Endodermal cell (in vitro differentiated cells): ENCODE measurements around the gene SLC25A47. TPM values are rescaled to one million over a fixed set of nuclear protein-coding genes. Genes with fewer than 3 reads are reported as not detected.

Experiments
- DNase-seq: peaks from one replicate; pipeline ENCODE4 v3.0.0-alpha.2; 2017
- H3K27ac ChIP-seq: 2 replicates; pipeline ENCODE4 v1.5.1; 2013; ENCODE audit warnings: mild to moderate bottlenecking, low read depth, low read length, moderate library complexity
- H3K27me3 ChIP-seq: 2 replicates; pipeline ENCODE4 v1.6.1; 2013; ENCODE audit warnings: mild to moderate bottlenecking, low read length, moderate library complexity; ENCODE audit not compliant: insufficient read depth, control insufficient read depth, poor library complexity, severe bottlenecking
- H3K36me3 ChIP-seq: 2 replicates; pipeline ENCODE4 v1.7.0; 2013; ENCODE audit warnings: mild to moderate bottlenecking, low read length, moderate library complexity; ENCODE audit not compliant: control insufficient read depth, insufficient read depth
- H3K4me1 ChIP-seq: one replicate; pipeline ENCODE4 v1.7.0; 2013; ENCODE audit warnings: low read length; ENCODE audit not compliant: control insufficient read depth, insufficient read depth
- H3K4me3 ChIP-seq: 2 replicates; pipeline ENCODE4 v1.5.1; 2013; ENCODE audit warnings: mild to moderate bottlenecking, low read length, moderate library complexity
- H3K9ac ChIP-seq: 2 replicates; pipeline ENCODE4 v1.6.1; 2013; ENCODE audit warnings: mild to moderate bottlenecking, low read length, moderate library complexity; ENCODE audit not compliant: poor library complexity, severe bottlenecking; ENCODE audit errors: extremely low read depth
- H3K9me3 ChIP-seq: 2 replicates; pipeline ENCODE4 v1.6.1; 2013; ENCODE audit warnings: mild to moderate bottlenecking, low read length, moderate library complexity; ENCODE audit not compliant: control insufficient read depth
- H3K27ac Mint-ChIP-seq: 2 replicates; pipeline ENCODE4 v1.8.0; 2020; ENCODE audit warnings: mixed read lengths
- H3K27me3 Mint-ChIP-seq: 2 replicates; pipeline ENCODE4 v1.8.0; 2021; ENCODE audit warnings: mild to moderate bottlenecking, mixed read lengths; ENCODE audit not compliant: insufficient read depth
- H3K36me3 Mint-ChIP-seq: 2 replicates; pipeline ENCODE4 v1.8.0; 2020; ENCODE audit warnings: low read depth, mixed read lengths
- H3K4me1 Mint-ChIP-seq: 2 replicates; pipeline ENCODE4 v1.8.0; 2020; ENCODE audit warnings: mixed read lengths
- H3K4me3 Mint-ChIP-seq: 2 replicates; pipeline ENCODE4 v1.8.0; 2020; ENCODE audit warnings: mild to moderate bottlenecking, moderate library complexity, mixed read lengths
- H3K9me3 Mint-ChIP-seq: 2 replicates; pipeline ENCODE4 v1.8.0; 2020; ENCODE audit warnings: mild to moderate bottlenecking, mixed read lengths
- CTCF ChIP-seq: fragments of 200-600 bp; sonication (generic); conservative IDR thresholded peaks from 2 replicates; pipeline ENCODE4 v1.5.0; 2021; ENCODE audit warnings: antibody characterized with exemption, mild to moderate bottlenecking
- WGBS, 2 experiments: methylation state at CpG; one replicate each; pipeline versions ENCODE4 v1.1.5 to v1.1.7; 2013; ENCODE audit warnings: missing lambda C conversion rate in 2 of 2, mixed read lengths in 1 of 2; ENCODE audit not compliant: insufficient coverage in 1 of 2, insufficient read length in 1 of 2; 5-methylcytosine and 5-hydroxymethylcytosine counted together
- total RNA-seq, 2 donors: library from RNA; stranded (reverse); fragmentation: NEBNext Ultra II Directional in 1 of 2; extraction: Animal tissue kit (Norgen Biotek cat#: 25700) in 1 of 2; gene quantifications; 2 replicates in 1 of 2; 3 replicates in 1 of 2; pipeline ENCODE4 v1.2.1, GENCODE V29; 2021

SLC25A47 gene
- total RNA-seq, 2 donors from 2014 or later: not detected

DNA sequence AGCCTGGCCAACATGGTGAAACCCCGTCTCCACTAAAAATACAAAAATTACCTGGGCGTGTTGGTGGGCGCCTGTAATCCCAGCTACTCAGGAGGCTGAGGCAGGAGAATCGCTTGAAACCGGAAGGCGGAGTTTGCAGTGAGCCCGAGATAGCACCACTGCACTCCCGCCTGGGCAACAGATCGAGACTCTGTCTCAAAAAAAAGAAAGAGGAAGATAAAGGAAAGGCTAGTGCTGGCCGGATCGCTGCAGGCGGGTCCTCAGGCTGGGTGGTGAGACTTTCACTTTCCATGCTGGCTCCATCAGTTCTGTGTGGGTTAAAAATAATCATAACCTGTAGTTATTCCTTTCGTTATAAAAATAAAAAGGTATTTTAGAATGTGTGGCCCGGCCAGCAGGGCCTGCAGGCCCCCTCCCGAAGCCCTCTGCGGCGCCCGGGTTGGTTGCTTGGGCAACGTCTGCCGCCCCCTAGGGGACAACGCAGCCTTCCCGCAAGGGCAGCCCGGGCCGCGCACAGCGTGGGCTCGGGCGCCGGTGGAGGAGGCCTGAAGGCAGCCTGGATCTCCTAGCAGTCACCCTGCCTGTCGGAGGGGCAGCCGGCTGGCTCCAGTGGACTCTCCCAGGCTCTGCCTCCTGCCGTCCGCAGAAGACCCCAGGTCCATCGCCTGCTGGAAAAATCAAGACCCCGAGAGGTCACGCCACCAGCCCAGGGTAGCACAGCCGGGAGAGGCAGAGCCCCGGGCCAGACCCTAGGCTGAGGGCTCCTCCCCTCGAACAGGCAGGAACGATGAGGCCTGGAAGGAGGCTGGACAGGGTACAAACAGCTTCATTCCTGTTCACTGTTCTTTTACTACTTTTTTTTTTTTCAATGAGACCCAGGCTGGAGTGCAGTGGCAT is 5.0 kb upstream of the SLC25A47 start:
- no peak overlapping the region for H3K4me3 Mint-ChIP-seq
- H3K4me1 ChIP-seq: peaks cover under 1% of the 10 kb centered on the region
- H3K36me3 Mint-ChIP-seq: no peaks in the 10 kb centered on the region
- H3K9me3 Mint-ChIP-seq: no peaks in the 10 kb centered on the region
- H3K9ac ChIP-seq: no peak overlapping the region
- H3K36me3 ChIP-seq: no peaks in the 10 kb centered on the region
- peak; percentile 96 for TF ChIP-seq CTCF
- H3K27me3 Mint-ChIP-seq: no peaks in the 10 kb centered on the region
- peaks cover 4% of the 10 kb centered on the region for H3K4me1 Mint-ChIP-seq
- DNase-seq: peak; percentile 91
- no peak overlapping the region for H3K27ac Mint-ChIP-seq
- no peak overlapping the region for H3K4me3 ChIP-seq
- WGBS, 2 experiments: 62 to 75% methylated on average over 16 to 40 of the region's 40 CpGs
- no peaks in the 10 kb centered on the region for H3K9me3 ChIP-seq
- no peaks in the 10 kb centered on the region for H3K27me3 ChIP-seq
- H3K27ac ChIP-seq: no peak overlapping the region

DNA sequence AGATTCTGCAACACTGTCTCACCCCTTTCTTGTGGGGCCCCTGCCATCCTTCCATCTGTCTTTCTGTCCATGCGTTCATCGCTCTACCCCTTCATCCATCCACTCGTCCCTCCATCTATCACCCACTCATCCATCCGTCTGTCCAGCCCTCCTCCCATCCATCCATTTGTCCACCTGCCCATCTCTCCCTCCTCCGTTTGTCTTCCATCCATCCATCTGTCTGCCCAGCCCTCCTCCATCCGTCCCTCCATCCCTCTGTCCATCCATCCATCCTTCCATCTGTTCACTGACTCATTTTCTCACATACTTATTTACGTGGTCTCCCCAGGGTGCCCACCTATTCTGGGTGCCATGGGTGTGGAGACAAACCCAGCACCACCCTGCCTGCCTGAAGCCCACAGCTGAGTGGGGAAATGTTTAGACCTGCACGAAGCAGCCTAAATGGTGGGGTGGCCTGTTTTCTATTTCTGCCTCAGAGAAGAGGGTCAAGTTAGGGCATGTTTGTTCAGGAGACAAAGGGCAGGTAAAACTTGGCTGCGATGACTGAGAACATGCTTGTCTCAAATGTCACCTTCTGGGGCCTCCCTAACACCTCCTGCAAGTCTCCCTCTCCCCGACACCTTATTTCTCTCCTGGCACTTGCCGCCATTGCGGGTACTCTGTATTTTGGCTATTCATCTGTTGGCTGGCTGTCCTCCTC is 2.8 kb upstream of the SLC25A47 start:
- no peaks in the 10 kb centered on the region for H3K4me1 ChIP-seq
- no peak for TF ChIP-seq CTCF
- no peaks in the 10 kb centered on the region for H3K36me3 Mint-ChIP-seq
- no peaks in the 10 kb centered on the region for H3K9me3 ChIP-seq
- no peaks in the 10 kb centered on the region for H3K9me3 Mint-ChIP-seq
- no peaks in the 10 kb centered on the region for H3K36me3 ChIP-seq
- H3K4me3 ChIP-seq: no peak overlapping the region
- no peaks in the 10 kb centered on the region for H3K27me3 ChIP-seq
- H3K9ac ChIP-seq: no peak overlapping the region
- no peak overlapping the region for H3K27ac Mint-ChIP-seq
- H3K27ac ChIP-seq: no peak overlapping the region
- WGBS, 2 experiments: 91 to 94% methylated on average over 12 of the region's 12 CpGs
- no peak overlapping the region for H3K4me3 Mint-ChIP-seq
- no peak for DNase-seq
- H3K27me3 Mint-ChIP-seq: peaks cover 3% of the 10 kb centered on the region
- H3K4me1 Mint-ChIP-seq: peaks cover 2% of the 10 kb centered on the region

DNA sequence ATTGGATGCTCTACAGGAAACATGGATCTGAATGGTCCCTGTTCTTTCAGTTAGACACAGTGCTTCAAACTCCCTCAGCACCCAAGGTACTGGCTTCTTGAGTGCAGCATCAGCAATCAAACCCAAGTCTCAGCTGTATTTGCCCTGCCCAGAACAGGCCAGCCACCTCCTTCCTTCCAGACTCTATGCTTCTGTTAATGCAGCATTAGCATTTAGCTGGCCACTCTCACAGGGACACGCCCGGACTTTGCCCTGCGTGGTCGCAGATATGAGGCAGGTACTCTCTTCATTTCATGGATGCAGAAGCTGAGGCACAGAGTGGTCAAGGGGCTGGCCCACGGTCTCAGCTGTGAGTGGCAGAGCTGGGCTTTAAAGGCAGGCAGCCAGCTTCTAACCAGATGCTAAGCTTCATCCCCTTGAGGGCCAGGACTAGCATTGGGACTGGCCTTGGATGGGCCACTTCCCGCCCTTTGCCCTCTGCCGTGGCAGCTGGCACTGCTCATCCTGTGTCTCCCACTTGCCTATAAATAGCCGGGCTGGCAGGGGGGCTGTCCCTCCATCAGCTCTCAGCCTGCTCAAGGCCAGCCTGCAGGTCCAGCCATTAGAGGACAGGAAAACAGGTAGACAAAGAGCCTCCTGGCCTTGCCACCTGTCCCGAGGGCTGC is 1.5 kb upstream of the SLC25A47 start:
- Mint-ChIP-seq H3K27ac (no peak overlapping the region), H3K4me1 (peaks cover 2% of the 10 kb centered on the region), H3K9me3 (no peaks in the 10 kb centered on the region), H3K36me3 (no peaks in the 10 kb centered on the region), H3K27me3 (peaks cover 3% of the 10 kb centered on the region), H3K4me3 (no peak overlapping the region)
- no peaks in the 10 kb centered on the region for H3K9me3 ChIP-seq
- TF ChIP-seq CTCF: no peak
- H3K27me3 ChIP-seq: no peaks in the 10 kb centered on the region
- H3K4me1 ChIP-seq: no peaks in the 10 kb centered on the region
- H3K27ac ChIP-seq: no peak overlapping the region
- H3K9ac ChIP-seq: no peak overlapping the region
- 90 to 98% methylated on average over 7 to 9 of the region's 9 CpGs for WGBS, 2 experiments
- H3K4me3 ChIP-seq: no peak overlapping the region
- peak; percentile 56 for DNase-seq
- no peaks in the 10 kb centered on the region for H3K36me3 ChIP-seq
